HG02610 (cell line): ENCODE data around the gene HS6ST2.

Experiments used
- ATAC-seq: cut with Tn5 transposase; IDR thresholded peaks from one replicate; pipeline ENCODE4 v1.9.1; 2021; ENCODE audit warnings: mild to moderate bottlenecking, moderate library complexity; ENCODE audit not compliant: unreplicated experiment

Gene HS6ST2

DNA sequence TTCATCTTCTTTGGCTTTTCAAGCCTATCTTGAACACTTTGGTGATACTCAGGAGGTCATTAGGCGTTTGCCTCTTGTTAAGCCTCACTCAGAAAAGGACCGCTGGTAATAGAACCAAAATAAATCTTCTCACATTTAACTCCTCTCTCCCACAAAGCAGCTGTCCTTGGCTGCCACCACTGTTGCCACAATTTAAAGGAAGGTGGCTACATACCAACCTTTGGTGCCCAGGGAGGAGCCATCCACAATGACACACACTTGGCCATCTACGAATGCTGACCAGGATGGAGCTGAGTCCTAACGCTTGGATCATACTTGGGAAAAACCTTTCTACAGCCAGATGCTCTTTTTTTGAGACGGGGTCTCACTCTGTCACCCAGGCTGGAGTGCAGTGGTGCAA, 210.2 kb downstream of the HS6ST2 start:
- no peak for ATAC-seq

DNA sequence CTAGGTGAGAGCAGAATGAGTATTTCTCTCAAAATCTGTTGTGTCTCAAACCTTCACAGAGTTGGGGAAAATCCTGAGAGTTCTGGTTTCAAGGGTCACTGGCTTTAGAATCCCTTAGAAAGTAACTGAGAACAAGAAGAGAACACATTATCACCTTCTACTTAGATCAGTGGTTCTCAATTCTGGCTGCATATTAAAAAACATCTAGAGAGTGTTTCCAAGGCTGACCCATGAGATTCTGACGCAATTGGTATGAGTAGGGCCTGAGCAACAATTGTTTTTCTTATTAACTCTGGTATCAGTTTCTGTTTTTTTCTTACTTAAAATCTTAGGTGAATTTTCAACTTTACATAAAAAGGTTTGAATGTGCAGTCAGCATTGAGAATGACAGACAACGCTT, 212.8 kb downstream of the HS6ST2 start:
- ATAC-seq: no peak

DNA sequence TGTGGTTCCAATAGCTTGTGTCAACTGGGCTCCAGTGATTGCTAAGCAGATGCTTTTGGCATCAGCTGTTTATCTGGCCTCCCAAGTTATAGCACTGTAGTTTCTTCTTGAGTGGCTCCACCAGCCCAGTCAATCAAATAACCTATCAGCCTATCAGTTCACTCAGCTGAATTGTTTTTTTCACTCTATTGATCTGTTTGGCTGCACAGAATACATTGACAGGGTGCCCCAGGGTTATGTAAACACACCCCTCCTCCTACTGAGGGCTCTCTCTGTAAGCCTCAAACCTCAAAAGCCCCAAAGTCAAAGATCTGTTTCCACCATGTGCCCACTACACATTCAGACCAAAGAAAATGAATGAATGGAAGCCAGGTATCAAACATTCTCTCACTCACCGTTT, 214.0 kb downstream of the HS6ST2 start:
- ATAC-seq: no peak

DNA sequence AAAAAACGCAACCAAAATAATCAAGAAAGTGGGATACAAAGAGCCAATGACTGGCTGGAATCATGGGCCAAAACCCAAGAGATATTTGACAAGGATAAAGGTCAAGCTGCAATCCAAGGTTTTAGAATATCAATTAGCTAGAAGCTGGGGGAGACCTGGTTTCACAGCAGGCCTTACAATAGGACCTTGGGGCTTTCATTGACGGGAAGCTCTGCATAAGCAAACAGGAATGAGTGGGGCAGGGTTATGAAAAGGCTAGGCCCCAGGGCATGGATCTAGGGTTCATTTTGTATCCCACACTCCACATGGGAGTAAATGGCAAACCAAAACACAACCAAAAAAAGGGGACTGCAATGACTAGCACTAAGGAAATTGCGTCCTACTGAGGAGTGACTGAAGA, 215.3 kb downstream of the HS6ST2 start:
- ATAC-seq: no peak

DNA sequence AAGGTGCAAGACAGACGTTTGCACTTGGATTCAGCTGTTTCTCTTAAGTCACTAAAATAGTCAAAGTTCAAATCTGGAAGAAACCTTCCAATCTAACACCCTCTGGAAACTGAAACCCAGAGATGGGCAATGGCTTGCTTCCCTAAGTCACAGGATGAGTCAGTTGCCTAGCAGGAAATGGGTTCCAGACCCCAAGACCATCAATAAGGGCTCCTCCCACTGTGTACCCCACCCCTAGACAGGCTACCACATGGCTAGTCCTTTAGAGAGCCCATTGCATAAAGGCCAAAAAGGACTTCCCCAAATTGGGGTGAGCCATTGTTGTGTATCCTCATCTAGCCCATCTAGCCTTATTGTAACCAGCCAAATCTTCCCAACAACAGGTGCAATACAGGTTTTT, 216.2 kb downstream of the HS6ST2 start:
- ATAC-seq: no peak

DNA sequence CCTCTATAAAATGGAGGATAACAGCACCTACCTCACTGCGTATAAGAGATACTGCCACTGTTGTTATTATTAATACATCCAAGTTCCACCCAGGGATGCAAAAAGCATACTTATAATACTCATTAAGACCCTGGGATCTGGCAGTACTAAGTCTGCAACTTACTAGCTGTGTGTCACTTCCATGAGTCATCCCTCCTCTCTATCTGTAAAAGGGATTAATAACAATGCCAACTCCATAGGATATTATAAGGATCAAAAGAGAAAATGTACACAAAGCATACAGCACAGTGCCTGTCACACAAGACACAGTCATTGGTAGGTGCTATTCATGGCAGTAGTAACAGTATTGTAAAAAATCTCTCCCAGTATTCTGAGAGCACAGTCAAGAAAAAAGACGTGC, 216.7 kb downstream of the HS6ST2 start:
- no peak for ATAC-seq

DNA sequence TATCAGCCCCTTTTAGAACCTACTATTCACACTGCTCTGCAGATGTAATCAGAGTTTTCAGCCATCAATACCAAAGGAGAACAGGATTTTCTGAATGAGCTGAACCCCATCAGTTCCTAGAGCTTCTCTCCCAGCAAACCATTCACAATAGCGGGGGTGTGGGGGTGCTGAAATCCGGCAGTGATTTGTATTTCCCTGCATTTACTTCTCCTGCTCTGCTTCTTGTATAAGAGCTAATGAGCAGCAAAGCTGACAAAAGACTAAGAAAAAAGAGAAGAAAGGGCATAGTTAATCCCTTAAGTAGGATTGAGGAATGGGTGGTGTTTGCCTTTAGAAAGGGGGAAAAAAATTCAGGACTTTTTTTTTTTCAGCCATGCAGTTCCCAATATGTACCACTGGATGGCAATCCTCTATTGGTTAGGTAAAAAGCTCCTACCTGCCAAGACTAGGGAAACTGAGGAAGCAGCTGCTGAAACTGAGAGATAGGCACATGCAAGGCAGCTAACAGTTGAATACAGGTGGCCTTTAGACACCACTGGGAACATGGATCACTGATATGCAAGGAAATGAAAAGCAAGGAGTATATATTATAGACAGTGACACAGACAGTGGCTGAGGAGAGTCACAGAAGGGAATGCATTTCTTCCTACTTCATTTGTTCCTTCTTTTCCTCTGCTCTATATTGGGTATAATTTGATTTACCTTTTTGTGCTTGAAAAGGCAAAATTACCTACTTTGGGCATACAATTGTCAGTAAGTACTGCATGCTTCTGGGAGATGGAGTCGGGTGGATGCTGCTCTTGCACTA, 217.9 kb downstream of the HS6ST2 start:
- no peak for ATAC-seq

DNA sequence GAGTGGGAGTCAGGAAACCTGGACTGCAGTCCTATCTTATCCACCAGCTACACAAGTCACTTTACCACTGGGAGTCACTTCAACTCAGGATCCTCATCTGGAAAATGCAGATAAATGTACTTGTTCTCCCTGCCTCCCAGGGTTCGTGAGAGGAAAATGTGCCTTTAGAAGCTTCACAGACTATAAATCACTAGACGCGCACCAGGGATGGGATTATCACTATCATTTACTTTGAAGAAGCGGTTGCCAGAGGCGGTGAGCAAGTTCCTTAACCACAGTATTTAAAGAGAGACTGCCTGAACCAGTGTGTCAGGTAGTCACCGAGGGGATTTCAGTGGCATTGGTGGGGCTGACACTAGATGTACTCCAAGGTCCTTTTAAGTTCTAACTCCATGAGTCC, 219.5 kb downstream of the HS6ST2 start:
- ATAC-seq: no peak

DNA sequence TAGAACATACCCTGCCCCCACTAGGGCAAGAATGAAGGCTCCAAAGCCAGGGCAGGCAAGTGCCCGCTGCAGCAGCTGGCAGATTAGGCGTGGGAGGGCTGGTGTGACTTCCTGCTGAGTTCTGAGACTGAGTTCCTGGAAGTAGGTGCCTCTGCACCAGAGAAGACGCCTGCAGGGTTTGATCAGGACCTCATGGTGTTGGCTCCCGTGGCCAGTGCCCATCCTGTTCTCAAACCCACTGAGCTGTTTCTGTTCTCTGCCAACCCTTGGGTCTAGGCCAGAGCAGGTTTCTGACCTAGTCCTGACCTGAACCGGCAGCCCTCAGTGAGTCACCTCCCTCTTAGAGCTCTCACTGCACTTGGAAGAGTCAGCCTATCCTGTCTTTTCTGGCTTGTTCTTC, 220.7 kb downstream of the HS6ST2 start:
- ATAC-seq: no peak

DNA sequence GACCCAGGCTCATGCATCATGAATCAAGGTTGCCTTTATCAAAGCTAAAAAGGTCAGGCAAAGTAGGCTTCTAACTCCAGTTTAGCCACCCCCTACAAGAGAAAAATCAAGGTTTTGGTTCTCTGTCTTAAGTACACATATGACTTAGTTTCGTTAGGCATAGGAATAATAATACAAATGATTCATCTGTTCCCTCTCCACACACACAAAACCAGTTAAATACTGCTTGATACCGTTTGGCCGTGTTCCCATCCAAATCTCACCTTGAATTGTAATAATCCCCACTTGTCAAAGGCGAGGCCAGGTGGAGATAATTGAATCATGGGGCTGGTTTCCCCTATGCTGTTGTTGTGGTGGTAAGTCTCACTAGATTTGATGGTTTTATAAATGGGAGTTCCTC, 226.2 kb downstream of the HS6ST2 start:
- no peak for ATAC-seq

DNA sequence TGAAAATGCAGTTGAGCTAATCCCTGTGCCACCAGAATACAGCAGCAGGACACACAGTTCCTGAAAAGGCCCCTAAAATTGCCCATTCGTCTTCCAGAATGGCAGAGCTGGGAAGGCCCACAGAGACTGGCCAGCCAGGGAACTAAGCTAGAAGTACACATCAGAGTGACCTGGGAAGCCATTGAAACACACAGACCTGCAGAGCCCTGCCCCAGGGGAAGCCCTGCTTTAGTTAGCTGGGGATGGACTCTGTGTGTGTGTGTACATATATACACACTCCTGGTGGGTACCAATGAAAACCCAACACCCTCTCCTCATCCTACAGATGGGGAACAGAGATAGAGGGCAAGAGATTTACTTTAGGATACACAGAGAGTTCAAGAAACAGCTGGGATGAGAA, 227.7 kb downstream of the HS6ST2 start:
- no peak for ATAC-seq

DNA sequence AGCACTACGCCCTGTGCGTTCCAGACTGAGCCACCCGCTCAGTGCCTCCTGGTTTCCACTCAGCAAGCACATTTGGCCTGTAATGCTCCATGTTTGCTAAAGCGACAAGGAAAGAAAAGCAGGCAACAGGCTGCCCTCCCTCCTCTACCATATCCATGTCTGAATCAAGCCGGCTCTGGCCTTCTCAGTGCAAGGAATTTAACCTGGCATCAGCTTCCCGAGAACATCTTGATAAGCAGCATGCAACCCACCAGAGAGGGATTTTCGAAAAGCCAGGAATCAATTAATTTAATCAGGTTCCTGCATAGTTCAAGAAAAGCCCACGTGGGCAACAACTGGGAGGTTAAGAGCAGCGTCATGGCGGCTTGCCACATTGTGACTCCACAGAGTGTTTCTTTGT, 228.2 kb downstream of the HS6ST2 start:
- ATAC-seq: no peak

DNA sequence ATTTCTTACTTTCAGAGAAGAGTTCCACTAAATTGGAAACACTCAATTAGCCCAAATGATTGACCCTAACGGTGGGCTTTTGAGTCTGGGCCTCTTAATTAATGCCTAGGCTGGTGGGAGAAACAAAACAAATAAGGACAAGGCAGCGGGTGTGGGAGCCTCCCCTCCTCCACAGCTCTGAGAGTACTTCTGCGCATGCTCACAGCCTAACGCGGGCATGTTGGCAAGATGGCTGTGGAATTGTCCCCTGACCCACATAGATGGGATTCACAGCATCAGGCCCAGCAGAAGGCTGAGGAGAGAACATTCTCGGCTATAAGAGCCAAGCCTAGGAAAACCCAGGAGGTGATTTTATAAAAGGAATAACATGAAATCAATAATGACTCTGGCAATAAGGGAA, 230.1 kb downstream of the HS6ST2 start:
- no peak for ATAC-seq

DNA sequence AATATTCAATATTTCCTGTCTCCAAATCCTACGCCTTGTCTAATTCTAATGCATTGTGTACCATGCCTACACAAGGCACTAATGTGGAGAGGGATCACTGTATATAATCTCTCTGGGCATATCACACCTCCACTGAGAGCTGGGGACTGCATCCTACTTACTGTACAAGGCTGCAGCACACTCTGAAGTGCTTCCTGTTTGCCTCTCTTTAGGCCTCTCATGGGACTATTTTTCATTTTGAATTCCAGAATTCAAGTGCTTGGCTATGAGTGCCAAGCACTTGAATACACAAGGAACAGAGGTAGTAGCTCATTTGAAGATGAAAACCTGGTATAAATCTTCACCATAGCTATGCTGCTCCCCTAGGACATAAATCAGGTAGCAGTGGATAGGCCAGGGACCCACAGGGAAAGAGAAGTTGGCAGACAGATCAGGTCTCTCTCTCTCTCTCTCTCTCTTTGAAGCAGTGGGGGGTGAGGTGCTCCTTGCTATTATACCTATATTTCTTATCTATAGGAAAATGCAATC, 239.9 kb downstream of the HS6ST2 start:
- ATAC-seq: no peak

DNA sequence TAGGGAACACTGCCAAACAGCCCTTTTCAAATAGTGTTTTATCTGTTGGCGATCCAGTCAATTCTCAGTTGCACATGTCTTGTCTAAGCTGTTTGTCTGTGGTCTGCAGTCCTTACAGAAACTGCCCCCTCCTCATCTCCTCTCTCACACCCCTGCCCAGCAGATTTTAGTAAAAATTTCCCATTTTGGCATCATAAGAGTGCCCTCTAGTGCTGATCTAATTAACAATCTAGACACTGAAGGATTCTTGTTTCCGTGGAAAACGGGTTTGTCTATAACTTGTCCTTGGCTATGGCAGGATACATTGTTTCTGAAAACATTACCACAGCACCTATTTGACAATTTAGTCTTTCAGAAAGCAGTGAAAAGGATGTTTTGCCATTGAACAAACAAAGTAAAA, 242.4 kb downstream of the HS6ST2 start:
- ATAC-seq: no peak

DNA sequence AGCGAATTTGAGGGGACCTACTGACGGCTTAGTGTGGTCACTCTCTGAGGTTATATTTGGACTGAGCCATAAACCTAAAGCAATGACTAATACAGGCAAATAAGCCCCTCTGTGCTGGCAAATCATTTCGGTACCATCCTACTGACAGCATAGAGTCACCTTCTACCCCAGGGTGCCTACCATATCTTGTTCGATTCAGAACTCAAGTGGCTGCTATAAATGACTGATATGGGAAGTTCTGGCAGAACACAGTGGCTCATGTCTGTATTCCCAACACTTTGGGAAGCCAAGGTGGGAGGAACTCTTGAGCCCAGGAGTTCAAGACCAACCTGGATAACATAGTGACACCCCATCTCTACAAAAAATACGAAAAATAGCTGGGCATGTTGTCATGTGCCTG, 243.5 kb downstream of the HS6ST2 start:
- ATAC-seq: no peak

DNA sequence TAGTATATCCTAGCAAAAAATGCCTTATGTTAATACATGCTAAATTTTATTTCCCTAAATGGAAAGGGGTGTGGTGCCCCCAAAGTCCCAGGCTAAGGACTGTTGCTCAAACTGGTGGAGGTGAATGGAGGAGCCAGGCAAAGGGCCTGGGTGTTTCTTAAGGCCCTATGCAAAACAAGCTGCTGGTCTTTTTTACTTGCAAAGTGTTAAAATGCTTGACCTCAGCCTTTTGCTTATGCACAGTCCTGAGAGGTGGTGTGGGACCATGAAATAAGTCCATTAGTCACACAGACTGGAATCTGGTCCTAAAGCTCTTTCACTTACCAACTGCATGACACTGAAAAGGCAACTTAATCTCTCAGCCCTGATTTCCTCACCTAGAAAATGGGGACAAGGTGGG, 246.1 kb downstream of the HS6ST2 start:
- no peak for ATAC-seq

DNA sequence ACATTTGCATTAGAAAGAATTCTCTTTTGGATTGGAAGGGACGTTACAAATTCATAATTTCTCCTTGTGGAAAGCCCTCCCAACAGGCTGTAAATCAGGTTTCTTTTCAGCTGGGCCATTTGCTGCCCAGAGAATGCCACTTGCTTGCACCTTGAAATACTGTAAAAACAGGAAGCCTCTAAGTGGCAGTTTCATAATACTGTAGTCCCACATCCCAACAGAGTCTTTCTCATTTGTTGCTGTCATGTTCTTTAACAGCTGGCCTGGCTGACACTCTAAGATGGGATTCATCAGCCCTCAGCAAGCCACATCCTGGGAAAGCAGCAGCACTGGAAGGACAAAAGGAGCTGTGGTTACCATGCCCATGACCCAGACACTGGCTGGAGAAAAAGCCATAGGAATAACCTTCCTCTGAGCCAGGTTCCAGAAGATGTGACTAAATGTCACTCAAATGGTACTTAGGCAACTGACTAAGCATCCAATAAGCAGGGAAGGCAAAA, 247.7 kb downstream of the HS6ST2 start:
- no peak for ATAC-seq

DNA sequence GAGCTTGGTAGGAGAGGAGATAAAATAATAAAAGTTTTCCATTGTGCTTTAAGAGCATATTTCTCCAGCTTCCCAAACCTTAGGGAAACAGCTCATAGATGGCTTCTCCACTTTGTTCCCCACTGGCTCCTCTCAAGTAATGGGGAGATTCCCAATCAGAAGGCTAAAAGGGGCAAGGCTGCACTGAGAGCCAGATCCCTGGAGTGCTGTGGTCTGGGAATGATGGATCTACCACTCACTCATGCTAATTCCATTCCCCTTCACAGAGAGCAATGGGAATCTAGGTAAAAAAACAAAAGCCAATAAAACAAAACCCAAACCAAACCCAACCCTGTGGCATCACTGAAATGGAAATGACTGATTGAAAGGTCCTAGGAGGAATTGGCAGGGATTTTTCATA, 249.9 kb downstream of the HS6ST2 start:
- ATAC-seq: no peak

DNA sequence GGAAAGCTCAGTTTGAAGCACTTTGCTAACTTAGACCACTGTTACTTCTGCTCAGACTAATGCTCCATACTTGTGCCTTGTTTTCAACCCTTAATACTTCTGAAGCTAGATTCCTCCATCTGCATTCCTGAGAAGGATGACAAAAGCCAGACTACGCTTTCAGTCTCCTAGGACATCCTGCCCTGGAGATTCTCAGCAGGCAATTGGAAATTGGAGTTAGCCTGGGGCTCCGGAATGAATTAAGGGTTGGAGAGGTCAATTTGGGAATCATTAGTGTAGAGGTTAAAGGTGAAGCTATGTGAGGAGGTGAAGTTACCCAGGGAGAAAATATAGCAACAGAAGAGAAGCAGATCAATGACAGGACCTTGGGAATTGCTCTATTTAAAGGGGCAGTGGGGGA, 253.7 kb downstream of the HS6ST2 start:
- no peak for ATAC-seq

DNA sequence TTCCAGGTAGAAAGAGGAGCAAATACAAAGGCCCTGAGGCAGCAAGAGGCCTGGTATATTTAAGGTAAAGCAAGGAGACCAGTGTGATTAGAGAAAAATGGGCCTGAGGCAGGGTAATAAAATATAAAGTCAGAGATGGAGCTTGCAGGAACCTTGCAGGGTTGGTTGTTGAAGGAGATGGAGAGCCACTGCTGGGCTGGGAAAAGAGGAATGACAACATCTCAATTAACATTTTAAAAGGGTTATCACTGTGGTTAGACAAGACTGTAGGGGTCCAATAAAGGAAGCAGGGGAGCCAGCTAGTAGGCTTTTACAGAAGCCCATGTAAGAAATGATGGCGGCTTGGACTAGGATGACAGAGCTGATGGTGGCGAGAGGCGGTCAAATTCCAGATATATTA, 264.0 kb downstream of the HS6ST2 start:
- no peak for ATAC-seq

DNA sequence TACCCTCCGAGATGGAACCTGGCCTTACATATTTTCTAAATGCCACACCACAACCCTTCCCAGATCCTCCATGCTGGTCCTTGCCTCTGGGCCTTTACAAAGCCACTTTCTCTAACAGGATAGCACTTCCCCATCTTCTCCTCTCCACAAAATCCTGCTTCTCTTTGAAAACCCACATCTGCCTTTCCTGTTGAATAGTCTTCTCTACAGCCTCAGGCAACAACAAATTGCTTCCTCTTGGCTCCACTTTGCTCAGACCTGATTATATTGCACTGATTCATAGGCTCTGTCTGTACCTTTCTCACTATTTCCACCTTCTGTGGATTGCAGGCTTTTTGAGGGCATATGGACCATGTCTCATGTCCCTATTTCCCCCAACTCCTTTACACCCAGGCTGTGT, 265.9 kb downstream of the HS6ST2 start:
- no peak for ATAC-seq

DNA sequence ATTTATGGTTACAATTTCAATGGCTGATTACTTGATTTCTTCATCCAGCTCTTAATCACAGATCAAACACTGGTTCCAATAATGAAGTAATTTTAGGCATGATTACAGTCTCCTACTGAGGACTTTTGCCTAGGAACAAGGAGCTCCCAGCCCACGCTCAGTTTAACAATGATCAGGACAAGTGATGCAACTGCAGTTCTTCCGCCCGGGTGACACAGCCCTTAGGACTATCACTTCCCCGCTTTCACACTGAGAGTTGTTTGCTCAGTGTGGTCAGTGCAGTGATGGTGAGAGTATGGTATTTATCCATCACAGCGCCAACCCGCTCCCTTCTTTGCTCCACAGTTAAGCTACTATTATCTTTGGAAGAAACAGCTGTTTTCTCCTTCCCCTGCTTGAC, 266.4 kb downstream of the HS6ST2 start:
- no peak for ATAC-seq
